HG03175 (cell line): ENCODE data around the gene RGL1.

Experiments used
- ATAC-seq: cut with Tn5 transposase; IDR thresholded peaks from one replicate; pipeline ENCODE4 v1.9.1; 2021; ENCODE audit warnings: mild to moderate bottlenecking, moderate library complexity; ENCODE audit not compliant: unreplicated experiment

RGL1 gene

DNA sequence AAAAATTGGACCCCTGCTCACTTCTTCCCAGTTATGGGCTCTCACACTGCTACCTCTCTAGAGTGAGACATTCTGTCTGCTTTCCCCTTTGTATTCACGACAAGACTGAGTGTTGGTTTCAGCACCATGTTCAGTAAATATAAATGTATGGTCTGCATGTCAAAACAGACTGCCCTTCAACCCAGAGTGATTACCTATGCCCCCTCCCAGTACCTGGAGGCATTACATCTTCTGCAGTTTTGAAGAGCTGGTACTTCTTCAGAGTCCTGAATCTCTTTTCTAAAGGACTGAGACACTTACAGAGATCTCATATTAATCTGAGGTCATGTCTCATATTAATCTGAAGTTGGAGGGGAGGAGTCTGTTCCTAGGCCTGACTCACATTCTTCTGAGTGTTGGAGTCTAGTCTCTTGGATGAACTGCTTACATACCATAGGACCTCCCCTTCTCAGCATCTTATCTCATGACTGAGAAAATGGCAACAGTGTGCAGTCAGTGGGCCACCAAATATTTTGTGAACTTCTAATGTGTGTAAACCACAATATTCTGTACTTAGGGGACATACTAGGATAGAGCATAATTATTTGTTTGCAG is 80.3 kb downstream of the RGL1 start:
- no peak for ATAC-seq

DNA sequence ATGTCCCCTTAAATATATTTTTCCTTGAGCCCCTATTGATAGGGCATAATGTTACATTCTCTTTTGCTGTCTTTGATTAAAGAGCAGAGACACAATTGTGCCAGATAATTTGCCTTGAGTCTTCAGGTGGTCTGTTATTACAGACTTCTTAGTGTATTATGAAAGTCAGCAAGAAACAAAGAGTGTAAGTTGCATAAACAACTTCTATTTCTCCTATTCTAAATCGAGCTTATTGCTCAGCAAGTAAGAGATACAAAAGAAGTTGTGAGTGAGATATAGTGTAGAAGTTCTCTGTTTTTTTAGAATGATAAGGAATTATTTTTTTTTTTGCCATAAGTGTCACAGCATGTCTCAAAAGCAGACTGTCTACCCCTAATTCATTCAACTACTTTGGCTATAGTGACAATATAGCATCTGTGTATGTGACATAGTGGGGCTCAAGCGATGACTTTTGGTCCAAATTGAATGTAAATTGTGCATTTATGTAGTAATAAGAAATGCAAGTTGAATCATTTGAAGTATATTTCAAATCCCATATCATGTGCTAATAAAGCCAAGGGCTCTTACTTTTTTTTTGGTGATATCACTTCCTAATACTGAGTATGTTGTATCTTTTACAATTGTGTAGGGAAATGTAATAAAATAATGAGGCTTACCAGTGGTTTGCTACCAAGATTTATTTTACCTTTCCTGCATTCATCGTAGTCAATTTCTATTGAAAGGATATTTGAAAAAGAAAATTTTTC is 81.3 kb downstream of the RGL1 start:
- no peak for ATAC-seq

DNA sequence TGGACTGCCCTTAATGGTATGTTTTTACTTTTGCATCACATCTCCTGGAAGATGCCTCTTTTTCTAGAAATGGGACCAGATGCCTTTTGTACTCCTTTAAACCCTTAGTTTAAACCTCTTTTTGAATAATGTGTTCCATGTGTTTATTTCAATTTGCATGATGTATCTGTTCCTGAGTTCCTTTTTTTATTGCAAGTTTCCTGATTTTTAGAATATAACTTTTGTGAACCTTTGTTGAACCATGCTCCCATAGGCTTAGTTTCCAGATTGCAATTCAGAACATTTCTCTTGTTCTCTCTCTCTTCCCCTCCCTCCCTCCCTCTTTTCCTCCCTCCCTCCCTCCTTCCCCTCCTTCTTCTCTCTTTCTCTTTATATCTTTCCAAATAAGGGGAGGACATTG is 81.9 kb downstream of the RGL1 start:
- ATAC-seq = no peak

DNA sequence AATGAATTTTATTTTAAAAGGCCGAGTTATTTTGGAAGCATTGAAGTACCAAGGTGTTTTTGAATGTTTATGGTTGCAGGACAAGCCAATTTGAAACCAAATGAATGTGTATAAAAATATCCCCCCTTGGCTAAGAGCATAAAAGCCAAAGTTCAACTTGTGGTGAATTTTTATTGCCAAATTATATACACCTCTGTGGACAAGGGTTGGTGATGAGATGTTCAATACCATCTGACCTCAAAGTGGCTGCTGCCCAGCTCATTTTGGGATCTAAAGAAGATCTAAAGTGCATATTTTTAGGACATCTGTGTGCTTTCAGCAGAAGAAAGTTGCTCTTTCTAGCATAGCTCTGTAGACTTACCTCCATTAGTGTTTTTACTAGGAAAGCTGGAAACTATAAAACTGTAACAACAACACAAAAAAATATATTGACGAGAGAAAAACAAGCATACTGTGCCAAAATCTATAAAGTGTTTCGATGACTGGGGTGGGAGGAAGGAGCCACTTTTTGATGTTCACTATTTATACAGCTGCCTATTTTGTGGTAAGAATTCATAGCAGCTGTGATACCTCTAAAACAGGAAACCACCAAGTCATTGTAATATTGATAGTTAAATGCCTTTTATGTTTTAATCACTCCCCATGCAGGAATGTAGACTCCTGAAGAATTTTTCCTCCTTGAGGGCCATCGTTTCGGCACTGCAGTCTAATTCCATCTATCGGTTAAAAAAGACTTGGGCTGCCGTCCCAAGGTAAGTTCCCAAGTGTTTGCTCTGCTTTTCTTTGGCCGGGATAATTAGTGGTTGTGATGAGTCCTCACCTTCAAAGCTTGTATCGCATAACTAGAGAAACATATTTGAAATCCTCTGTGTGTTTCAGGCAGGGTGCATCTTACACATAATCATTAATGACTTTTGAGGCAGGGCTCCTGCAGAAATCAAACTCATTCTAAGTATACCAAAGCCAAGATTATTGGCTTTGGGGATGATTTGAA is 83.2 kb downstream of the RGL1 start:
- no peak for ATAC-seq

DNA sequence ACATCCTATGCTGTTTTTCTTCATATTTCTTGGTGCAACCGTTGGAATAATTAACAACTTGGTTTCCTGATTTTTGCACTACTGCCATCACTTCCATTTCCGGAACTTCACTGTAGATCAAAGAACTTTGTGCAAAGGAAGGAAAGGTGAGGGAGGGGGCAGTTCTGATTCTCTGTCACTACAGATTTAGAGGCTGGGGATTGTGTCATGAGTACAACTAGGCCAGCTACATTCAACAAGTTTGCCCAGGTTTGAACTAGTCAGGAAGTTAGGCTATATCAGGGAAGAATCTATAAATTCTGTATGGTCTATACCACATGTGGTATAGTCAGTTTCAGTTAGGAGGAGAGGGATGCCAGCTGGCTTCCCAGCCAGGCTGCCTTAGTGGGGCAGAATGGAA is 84.2 kb downstream of the RGL1 start:
- no peak for ATAC-seq

DNA sequence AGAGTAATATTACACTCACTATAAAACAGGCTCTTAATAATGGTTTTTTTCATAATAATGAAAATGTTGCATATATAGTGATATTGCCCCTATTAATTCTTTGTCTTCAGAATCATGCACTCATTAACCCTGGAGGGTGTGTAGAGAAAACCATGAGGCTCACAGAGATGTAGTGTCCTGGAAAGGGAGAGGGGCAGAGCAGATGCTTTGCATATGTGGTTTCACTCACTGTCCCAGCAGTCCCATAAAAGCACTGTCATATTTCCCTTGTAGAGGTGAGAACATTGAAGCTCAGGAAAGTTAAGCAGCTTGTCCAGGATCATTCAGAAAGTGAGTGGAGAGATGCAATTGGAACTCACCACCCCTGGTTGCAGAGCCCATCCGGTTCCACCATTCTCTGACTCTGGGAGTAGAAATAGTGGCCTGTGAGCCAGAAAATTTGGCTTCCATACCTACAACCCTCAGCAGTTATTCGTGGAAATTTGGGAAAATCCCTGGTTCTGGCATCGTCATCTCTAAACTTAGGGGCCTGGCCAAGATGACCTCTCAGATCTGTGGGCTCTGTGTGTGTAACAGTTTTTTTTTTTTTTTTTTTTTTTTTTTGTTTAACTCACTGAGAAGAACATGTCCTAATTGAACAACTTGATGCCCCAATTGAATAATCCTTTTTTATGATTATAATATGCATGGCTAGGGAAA is 86.4 kb downstream of the RGL1 start:
- ATAC-seq = peak; percentile 59

DNA sequence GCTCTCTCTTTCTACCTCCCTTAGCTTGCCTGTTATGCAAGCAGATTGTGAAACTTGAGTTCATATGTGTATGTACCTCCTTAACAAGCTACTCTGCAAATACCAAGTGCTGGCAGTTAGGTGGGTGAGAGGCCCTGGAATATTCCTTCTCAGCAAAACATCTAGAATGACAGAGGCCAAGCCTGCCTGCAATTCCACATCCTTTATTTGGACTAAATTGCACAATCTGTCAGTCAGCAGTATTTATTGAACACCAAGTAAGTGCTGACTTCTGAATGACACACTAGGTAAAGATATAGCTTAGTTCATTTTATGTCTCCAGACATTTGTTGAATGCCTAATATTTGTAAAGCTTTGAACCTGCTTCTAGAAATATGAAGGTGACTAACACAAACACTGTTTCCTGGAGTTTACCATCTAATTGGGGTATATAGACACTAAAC is 87.5 kb downstream of the RGL1 start:
- ATAC-seq = no peak

DNA sequence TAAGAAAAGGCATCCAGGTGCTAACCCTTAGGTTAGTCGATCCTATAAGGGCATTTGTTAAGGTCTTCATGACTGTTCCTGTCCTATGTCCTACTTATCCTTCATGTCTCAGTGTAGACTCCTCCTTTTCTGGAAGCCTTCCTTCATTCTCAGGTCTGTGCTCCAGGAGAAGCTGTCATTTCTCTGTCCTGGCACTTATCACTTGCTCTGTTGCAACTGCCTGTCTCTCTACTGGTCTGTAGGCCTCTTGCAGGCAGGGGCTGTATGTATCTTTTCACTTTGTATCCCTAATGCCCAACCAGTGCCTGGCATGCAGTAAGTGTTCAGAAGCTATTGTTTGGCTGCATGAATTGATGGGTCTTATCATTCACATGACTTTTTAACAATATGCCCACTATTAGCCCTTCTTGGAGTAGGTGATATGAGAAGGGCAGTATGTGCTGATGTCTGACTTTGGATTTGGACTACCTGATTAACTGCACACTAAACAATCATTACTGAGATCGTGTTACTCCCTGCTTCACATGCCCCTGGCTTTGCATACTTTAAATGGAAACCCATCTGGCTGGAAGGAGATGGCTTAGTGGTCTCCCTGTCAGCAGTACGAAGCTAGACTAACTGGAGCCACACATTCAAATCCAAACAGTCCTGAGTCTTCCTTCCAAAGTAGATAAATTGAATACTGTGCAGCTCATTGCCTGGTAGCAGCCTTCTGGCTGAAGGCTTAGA is 88.8 kb downstream of the RGL1 start:
- ATAC-seq = no peak

DNA sequence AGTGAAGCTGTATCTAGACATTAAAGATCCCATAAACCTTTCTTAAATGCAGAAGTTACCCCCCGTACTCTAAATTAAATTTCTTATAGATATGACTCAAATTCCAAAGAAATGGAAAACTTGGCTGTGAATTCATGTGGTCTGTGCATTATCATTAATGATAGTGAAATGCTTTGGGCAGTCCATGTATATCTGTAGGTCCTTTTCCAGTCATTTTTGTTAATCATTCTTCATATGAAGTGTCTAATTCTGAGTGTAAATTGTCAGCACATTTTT is 89.3 kb downstream of the RGL1 start:
- no peak for ATAC-seq

DNA sequence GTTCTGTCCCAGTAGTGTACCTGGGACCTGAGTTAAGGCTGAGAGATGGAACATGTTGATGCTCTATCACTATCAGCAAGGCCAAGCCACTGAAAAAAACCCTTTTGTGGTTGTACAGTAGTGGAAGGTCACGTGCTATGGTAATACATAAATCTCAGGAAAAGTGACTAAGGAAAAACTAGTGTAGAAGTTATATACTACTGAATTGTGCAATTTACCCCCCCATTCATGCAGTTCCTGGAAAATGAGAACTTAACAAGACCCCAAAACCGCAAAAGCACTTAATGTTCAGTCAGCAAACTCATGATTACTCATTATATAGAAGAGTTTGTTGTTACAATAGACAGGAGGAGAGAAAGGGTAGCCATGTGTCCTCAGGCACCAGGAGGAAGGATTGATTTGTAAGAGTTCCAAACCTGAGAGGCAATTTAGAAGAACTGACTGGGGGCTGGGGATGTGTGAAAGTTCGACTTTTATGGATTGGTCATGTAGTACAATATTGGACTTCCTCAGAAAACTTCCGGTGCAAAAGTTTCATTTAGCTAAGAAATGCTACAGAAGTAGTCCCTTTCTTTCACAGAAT is 91.6 kb downstream of the RGL1 start:
- no peak for ATAC-seq

DNA sequence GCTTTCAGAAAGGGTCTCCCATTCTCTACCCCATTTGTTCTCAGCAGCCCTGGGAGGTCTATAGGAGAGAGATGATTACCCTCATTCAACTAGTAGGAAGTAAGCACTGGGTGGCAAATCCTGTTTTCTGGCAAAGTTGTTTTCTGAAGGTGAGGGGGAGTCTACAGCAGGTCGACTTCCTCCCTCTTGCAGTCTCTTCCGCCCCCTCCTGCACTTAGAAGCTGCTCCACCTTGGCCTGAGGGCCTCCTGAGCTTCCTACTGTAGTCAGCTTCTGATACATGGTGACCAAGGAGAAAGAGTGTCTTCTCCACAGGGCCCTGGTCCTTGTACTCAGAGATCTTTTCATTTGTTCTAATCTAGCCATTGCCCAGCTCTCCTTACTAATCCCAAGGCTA is 93.1 kb downstream of the RGL1 start:
- peak; percentile 13 for ATAC-seq

DNA sequence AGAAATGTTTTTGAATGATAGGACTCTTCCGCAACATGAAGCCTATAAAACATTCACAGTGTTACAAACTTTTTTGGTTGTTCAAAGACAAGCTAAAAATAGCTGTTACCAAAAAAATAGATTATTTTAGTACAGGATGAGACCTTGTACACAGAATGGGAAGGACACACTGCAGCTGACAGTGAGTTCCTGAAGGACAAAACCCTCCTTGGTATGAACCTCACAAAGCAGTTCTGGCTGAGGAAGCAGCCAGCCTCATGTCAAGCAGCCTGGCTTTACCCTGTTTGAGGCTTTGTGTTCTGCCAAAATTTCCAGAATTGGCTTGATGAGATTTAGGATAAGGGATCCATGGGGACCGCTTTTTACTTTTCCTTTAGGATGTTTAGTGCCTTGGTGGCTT is 93.7 kb downstream of the RGL1 start:
- ATAC-seq = no peak

DNA sequence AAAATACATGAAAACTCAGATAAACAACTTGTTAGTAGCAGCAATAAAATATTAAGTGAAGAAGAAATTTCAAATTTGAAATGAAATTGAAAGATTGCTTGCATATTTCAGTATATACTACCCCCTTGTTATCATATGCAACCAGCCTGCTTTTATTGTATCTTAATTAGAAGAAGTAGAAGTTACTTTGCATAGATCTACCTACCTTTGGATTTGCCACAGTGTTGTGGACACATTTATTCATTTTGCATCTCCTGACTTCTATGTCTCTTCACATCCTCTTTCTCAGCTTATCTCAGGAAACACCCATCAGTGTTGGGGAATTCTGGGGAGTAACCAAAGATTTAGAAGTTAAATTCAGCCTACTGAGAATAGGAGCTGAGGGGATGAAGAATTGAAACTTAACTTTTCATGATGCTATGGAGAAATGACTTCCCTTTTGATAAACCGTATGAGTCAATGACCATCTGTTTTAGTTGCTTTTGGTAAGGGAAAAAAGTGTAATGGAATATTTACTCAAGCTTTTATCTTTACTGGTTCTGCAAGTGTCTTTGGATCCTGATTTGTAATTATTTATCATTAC is 96.9 kb downstream of the RGL1 start:
- no peak for ATAC-seq

DNA sequence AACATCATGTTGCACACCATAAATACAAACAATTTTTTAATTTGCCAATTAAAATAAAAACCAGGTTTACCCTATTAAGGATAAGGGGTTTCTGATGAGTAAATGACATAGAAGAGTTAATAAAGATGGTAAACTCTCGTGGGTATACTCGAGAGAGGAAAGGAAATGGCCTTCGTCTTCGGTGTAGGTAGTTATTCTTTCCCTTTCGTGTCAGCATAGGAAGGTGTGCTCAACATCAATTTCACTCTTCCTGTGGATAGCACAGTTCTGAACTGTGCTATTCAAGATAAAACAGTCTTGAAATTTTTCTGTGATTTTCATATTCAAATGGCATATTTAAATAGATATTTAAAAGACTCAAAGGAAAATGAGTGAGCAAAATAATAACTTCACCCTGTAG is 98.2 kb downstream of the RGL1 start:
- no peak for ATAC-seq

DNA sequence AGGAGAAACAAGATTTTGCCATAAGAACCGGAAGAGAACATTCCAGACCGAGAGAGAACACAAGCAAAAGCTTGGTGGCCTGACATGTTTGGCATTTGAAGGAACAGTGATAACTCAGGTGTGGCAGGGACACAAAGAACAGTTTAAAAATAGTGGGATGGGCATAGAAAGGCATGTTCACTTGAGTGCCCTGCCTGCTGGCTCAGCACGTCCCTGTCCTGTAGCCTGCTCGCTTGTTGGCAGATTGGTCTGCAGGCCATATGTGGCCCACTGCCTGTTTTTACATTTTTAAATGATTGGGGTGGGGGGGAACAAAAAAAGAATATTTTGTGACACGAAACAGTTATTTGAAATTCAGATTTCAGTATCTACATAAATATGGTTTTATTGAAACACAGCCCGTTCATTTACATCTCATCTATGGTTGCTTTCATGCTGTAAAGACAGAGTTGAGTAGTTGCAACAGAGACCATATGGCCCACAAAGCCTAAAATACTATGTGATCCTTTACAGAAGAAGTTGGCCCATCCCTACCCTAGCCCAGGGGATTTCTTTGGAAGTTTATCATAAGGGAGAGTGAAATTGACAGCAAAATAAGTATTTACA is 100.7 kb downstream of the RGL1 start:
- no peak for ATAC-seq

DNA sequence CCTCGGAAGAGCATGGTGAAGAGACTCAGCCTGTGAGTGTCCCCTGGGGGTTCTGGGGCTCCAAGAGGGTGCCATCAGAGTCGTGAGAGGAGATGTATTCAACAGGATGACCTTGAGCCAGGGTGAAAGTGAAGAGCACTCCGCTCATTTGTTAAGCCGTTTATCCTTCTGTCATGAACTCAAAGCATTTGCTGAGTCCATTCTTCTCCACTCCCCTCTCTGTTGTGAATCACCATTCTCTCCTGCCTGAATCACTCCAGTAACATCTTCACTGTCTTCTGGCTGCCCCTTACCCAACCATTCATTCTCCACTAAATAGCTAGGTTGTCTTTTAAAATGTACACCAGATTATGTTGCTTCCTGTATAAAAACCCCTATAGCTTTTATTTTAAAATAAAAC is 102.2 kb downstream of the RGL1 start:
- no peak for ATAC-seq

DNA sequence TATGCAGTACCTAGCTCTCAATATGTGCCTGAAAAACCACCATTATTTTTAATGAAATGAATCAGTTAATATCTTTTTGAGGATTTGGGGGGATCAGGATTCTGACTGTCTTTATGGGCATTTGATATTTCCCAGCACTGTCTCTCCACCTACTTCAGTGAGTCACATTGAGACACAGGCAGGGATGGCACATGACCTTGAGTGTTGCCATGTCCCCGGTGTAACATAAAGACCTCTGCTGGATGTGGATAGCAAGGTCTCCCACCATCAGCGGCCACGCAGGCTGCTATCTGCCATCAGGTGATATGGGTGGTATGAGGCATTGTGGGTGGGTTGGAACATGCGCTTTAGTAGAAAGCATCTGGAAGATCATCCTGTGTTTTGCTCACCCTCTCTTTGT is 103.2 kb downstream of the RGL1 start:
- ATAC-seq = no peak

DNA sequence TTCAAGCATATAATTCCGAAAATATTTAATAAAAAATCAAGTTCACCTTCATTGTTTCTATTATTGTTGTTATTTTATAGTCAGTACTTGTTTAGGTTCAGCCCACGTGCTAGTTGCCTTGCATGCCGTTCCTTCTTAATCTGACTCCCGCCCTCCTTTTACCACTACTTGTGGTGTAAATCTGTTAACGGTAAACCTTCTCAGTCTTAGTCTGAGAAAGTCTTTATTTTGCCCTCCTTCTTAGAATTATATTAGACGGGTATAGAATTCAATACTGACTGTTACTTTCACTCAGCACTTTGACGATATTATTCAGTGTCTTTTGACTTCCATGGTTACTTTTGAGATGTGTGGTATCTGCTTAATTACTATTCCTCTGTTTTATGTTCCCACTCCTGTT is 104.8 kb downstream of the RGL1 start:
- ATAC-seq = no peak

DNA sequence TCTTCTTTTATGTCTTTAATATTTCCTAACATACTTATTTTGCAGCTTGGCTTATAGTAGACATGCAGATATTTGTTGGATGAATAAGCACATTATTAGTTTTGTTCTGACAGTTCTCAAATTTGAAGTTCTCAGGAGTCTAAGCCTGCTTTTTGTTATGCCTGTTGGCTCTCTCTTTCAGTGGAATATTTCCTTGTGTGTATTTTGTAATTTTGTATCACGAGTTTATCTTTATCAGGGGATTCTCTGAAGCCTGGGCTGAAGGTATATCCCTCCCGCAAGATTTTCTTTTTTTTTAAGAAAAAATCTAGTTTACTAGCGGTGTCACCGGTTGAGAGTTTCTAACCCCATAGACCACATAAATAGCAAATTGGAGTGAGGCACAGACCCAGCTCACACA is 105.9 kb downstream of the RGL1 start:
- no peak for ATAC-seq

DNA sequence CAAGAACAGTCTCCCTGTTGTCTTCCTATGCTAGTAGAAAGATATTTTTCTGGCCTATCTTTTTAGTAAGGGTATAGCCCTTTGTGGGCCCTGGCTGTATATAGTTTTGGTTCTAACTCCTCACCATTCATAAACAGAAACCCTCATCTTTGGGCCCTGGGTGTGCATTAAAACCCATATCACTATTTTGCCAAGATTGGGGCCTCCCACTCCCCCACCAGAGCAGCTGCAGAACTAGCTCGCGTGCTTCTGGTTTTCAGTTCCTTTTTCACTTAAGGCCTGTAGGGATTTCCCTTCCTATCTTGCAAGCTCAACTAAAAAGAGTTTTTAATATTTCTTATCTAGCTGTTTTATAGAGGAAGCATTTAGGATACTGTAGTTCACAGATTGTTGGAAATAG is 106.4 kb downstream of the RGL1 start:
- peak; percentile 82 for ATAC-seq
